HS-5 (cell line): ENCODE results near the gene PCDHA9.
"Not testable (repeated sequence)": the region's sequence is repeated elsewhere in the genome, so short reads cannot be mapped to it uniquely, and the experiment has no call there.

ENCODE experiments used
- DNase-seq: peaks from one replicate; pipeline ENCODE4 v3.0.0-alpha.2; 2012; ENCODE audit warnings: low read depth

PCDHA9 gene

GRCh38 chr5:140848139-140849102 is at the start of gene PCDHA9:
TSS of gene PCDHA9 (plus strand) at chr5:140848382. CDS start at chr5:140848496, 114 bp downstream.
- DNase-seq: not testable (repeated sequence)

DNA sequence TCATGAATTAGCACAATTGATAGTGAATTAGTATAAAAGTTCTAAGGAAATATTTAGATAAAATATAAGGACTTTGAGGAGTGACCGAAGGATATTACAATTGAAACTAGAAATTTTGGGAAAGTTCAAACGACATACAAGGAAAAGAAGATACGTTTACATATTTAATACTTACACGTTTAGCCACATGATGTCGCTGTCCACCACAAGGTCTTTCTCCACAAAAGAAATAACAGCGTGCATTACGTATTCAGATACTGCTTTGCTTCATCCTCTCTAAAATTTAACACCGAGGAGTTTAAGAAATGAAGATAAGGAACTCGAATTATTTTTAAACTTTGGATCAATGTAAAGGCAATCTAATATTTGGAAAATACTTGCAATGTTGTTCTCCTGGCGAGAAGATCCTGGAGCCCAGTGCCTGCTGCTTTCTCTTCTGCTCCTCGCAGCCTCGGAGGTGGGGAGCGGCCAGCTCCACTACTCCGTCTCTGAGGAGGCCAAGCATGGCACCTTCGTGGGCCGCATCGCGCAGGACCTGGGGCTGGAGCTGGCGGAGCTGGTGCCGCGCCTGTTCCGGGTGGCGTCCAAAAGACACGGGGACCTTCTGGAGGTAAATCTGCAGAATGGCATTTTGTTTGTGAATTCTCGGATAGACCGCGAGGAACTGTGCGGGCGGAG is 47.2 kb upstream of the PCDHA9 start, which contains the start of gene PCDHA3:
PCDHA3 (plus strand) TSS at position 242 of the 678 bp plus-strand sequence.
- no peak for DNase-seq

DNA sequence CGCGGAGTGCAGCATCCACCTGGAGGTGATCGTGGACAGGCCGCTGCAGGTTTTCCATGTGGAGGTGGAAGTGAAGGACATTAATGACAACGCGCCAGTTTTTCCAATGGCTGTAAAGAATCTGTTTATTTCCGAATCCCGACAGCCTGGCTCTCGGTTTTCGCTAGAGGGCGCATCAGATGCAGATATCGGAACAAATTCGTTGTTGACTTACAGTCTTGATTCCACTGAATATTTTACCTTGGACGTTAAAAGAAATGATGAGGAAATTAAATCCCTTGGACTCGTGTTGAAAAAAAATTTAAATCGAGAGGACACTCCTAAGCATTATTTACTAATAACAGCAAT is 46.7 kb upstream of the PCDHA9 start:
- DNase-seq: no peak

- DNase-seq: not testable (repeated sequence)
These were observed 45.8 kb upstream of the PCDHA9 start for GRCh38 chr5:140802381-140802780.

DNA sequence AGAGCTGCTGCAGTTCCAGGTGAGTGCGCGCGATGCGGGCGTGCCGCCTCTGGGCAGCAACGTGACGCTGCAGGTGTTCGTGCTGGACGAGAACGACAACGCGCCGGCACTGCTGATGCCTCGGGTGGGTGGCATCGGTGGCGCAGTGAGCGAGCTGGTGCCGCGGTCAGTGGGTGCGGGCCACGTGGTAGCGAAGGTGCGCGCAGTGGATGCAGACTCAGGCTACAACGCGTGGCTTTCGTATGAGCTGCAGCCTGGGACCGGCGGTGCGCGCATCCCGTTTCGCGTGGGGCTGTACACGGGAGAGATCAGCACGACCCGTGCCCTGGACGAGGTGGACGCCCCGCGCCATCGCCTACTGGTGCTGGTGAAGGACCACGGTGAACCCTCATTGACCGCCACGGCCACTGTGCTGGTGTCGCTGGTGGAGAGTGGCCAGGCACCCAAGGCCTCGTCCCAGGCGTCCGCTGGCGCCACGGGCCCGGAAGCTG is 45.4 kb upstream of the PCDHA9 start:
- DNase-seq: no peak

DNA sequence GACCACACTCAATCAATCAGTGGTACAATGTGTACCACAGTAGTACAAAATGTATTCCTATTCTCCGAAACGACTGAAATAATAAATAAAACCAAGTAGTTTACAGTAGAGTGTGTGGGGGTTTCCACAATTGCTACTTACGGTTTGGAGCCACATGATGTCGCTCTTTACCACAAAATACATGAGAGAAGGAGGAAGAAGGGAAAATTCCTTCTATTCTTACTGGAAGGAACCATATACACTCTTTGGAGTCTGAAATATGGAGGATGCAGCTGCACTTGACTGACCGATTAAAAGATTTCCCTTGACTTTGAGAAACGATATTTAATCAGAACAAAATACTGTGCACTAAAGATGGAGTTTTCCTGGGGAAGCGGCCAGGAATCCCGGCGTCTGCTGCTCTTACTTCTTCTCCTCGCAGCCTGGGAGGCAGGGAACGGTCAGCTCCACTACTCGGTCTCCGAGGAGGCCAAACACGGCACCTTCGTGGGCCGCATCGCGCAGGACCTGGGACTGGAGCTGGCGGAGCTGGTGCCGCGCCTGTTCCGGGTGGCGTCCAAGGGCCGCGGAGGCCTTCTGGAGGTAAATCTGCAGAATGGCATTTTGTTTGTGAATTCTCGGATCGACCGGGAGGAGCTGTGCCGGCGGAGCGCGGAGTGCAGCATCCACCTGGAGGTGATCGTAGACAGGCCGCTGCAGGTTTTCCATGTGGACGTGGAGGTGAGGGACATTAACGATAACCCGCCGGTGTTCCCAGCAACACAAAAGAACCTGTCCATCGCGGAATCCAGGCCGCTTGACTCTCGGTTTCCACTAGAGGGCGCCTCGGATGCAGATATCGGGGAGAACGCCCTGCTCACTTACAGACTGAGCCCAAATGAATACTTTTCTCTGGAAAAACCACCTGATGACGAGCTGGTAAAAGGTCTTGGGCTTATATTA is 41.1 kb upstream of the PCDHA9 start, which contains the start of gene PCDHA4:
PCDHA4 (plus strand) TSS at position 235 of the 942 bp plus-strand sequence.
- DNase-seq: no peak

DNA sequence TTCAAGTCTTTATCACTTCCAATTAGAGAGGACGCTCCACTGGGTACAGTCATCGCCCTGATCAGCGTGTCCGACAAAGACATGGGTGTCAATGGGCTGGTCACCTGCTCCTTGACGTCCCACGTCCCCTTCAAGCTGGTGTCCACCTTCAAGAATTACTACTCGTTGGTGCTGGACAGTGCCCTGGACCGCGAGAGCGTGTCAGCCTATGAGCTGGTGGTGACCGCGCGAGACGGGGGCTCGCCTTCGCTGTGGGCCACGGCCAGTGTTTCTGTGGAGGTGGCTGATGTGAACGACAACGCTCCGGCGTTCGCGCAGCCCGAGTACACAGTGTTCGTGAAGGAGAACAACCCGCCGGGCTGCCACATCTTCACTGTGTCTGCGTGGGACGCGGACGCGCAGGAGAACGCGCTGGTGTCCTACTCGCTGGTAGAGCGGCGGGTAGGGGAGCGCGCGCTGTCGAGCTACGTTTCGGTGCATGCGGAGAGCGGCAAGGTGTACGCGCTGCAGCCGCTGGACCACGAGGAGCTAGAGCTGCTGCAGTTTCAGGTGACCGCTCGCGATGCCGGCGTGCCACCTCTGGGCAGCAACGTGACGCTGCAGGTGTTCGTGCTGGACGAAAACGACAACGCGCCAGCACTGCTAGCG is 39.8 kb upstream of the PCDHA9 start:
- DNase-seq: not testable (repeated sequence)

DNA sequence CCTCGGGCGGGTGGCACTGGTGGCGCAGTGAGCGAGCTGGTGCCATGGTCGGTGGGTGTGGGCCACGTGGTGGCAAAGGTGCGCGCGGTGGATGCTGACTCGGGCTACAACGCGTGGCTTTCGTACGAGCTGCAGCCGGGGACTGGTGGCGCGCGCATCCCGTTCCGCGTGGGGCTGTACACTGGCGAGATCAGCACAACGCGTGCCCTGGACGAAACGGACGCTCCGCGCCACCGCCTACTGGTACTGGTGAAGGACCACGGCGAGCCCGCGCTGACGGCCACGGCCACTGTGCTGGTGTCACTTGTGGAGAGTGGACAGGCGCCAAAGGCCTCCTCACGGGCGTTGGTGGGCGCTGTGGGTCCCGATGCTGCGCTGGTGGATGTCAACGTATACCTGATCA is 39.3 kb upstream of the PCDHA9 start:
- DNase-seq: no peak

DNA sequence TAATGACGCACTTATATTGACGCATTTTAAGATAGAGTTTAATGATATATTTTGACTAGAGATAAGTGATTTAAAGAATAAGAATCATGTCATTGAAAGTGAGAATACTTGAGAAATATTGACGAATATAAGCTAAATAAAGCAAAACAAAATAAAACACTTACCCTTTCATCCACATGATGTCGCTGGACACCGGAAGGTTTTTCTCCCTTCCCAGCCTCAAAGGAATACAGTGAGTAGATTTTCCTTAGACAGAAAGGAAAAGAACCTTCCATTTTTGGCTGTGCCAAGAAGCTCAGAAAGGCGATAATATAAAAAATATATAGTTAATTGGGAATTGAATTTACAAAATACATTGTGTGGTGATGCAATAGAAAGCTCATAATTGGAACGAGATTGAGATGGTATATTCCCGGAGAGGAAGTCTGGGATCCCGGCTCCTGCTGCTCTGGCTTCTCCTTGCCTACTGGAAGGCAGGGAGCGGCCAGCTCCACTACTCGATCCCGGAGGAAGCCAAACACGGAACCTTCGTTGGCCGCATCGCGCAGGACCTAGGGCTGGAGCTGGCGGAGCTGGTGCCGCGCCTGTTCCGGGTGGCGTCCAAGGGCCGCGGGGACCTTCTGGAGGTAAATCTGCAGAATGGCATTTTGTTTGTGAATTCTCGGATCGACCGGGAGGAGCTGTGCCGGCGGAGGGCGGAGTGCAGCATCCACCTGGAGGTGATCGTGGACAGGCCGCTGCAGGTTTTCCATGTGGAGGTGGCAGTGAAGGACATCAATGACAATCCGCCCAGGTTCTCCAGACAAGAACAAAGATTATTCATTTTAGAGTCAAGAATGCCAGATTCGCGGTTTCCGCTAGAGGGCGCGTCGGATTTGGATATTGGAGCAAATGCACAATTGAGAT is 26.6 kb upstream of the PCDHA9 start, which contains the start of gene PCDHA5:
PCDHA5 (plus strand) TSS at position 239 of the 906 bp plus-strand sequence.
- no peak for DNase-seq

- no peak for DNase-seq
These were observed 25.9 kb upstream of the PCDHA9 start for GRCh38 chr5:140822281-140822629.

- not testable (repeated sequence) for DNase-seq
These were observed 25.2 kb upstream of the PCDHA9 start for GRCh38 chr5:140822969-140823368.

DNA sequence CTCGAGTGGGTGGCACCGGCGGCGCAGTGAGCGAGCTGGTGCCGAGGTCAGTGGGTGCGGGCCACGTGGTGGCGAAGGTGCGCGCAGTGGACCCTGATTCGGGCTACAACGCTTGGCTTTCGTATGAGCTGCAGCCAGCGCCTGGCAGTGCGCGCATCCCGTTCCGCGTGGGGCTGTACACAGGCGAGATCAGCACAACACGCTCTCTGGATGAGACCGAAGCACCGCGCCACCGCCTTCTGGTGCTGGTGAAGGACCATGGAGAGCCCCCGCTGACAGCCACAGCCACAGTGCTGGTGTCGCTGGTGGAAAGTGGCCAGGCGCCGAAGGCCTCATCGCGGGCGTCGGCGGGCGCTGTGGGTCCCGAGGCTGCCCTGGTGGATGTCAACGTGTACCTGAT is 24.7 kb upstream of the PCDHA9 start:
- no peak for DNase-seq

DNA sequence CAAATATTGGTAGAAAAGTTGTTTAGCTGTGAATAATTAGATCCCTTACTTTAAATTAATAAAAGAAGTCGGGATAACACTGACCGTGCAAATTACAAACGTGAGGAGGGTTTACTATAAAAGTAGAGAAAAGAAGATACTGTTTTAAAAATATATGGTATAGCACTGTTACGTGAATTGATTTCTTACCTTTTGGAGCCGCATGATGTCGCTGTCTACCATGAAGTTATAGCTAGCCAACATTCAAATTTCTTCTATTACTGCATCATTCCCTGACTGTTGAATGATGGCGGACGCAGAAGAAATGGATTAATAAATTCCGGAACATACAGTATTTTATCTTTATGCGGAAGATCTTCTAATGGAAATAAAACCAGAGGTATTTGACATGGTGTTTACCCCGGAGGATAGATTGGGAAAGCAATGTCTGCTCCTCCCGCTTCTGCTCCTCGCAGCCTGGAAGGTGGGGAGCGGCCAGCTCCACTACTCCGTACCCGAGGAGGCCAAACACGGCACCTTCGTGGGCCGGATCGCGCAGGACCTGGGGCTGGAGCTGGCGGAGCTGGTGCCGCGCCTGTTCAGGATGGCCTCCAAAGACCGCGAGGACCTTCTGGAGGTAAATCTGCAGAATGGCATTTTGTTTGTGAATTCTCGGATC is 20.3 kb upstream of the PCDHA9 start, which contains the start of gene PCDHA6:
PCDHA6 (plus strand) TSS at position 257 of the 658 bp plus-strand sequence; CDS start at position 389, 132 bp downstream.
- no peak for DNase-seq

DNA sequence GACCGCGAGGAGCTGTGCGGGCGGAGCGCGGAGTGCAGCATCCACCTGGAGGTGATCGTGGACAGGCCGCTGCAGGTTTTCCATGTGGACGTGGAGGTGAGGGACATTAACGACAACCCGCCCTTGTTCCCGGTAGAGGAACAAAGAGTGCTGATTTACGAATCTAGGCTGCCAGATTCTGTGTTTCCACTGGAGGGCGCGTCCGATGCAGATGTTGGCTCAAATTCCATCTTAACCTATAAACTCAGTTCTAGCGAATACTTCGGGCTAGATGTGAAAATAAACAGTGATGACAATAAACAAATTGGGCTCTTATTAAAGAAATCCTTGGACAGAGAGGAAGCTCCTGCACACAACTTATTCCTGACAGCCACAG is 19.8 kb upstream of the PCDHA9 start:
- DNase-seq: no peak

DNA sequence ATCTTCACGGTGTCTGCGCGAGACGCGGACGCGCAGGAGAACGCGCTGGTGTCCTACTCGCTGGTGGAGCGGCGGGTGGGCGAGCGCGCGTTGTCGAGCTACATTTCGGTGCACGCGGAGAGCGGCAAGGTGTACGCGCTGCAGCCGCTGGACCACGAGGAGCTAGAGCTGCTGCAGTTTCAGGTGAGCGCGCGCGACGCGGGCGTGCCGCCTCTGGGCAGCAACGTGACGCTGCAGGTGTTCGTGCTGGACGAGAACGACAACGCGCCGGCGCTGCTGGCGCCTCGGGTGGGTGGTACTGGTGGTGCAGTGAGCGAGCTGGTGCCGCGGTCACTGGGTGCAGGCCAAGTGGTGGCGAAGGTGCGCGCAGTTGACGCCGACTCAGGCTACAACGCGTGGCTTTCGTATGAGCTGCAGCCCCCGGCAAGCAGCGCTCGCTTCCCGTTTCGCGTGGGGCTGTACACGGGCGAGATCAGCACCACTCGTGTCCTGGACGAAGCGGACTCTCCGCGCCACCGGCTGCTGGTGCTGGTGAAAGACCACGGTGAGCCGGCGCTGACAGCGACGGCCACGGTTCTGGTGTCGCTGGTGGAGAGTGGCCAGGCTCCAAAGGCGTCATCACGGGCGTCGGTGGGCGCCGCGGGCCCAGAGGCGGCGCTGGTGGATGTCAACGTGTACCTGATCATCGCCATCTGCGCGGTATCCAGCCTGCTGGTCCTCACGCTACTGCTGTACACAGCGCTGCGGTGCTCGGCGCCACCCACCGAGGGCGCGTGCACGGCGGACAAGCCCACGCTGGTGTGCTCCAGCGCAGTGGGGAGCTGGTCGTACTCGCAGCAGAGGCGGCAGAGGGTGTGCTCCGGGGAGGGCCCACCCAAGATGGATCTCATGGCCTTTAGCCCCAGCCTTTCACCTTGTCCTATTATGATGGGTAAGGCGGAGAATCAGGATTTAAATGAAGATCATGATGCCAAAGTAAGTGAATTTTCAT is 18.4 kb upstream of the PCDHA9 start:
- DNase-seq: not testable (repeated sequence)

DNA sequence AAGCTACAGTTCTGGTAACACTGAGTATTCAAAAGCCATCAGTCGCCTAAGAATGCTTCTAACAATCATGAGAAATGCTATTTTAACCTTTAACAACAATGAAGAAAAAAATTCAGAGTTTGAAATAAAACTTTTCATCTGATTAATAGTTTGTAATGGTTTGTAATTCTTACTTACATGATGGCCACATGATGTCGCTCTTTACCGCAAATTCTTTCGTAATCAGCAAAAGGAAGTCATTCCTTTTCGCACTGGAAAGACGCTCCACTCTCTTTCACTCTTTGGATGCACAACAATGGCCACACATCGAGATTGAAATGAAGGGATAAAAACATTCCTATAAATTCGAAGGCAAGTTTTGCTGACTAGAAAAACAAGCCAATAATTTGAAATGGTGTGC is 14.2 kb upstream of the PCDHA9 start, which contains the start of gene PCDHA7:
PCDHA7 (plus strand) TSS at position 277 of the 400 bp plus-strand sequence; CDS start at position 392, 115 bp downstream.
- DNase-seq: no peak

GRCh38 chr5:140834439-140835008 is 13.7 kb upstream of the PCDHA9 start:
- not testable (repeated sequence) for DNase-seq
